ENCODE results near the gene TMEM52B.

Gene TMEM52B

DNA sequence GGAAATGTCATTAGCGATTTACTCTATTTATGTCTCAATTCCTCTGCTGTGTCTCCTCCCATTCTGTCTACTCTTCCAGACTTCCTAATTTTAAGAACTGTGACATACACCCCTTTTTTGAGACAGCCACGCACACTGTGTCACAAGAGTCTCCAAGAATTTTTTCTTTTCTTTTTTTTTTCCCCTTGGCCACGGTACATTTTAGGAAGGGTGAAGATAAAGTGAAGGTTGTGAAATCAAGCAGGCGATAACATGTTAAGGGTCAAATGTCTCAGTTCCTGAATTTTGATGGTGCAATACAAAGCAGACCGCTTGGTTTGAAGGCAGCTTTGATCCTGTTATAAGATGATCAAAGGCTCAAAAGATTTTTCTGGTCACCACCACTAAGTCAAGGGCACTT is 11.2 kb upstream of the TMEM52B start:
- Histone ChIP-seq H3K27me3 (replicated peaks; ENCODE audit: insufficient read depth, low read length) (no peaks in the 10 kb centered on the region), H3K9me2 (replicated peaks; ENCODE audit: insufficient read depth, low read length) (no peaks in the 10 kb centered on the region), H3K4me2 (ENCODE audit: low read depth, low read length) (no peak overlapping the region), H3F3A (ENCODE audit: insufficient read depth, low read length) (no peaks in the 10 kb centered on the region), H3K27ac (ENCODE audit: low read length) (no peak overlapping the region), H3K4me1 (ENCODE audit: low read length) (no peaks in the 10 kb centered on the region), H3K9ac (ENCODE audit: low read length) (no peak overlapping the region), H3K4me3 (ENCODE audit: low read length) (no peak overlapping the region), H3K9me3 (replicated peaks; ENCODE audit: insufficient read depth, low read length) (no peaks in the 10 kb centered on the region), H4K20me1 (ENCODE audit: insufficient read depth, low read length) (no peaks in the 10 kb centered on the region), H3K79me2 (ENCODE audit: low read length) (no peaks in the 10 kb centered on the region), H2AFZ (ENCODE audit: low read length) (no peak overlapping the region), H3K36me3 (replicated peaks; ENCODE audit: insufficient read depth, low read length) (no peaks in the 10 kb centered on the region)
- no peak for DNase-seq
- TF ChIP-seq, protein P1, sequence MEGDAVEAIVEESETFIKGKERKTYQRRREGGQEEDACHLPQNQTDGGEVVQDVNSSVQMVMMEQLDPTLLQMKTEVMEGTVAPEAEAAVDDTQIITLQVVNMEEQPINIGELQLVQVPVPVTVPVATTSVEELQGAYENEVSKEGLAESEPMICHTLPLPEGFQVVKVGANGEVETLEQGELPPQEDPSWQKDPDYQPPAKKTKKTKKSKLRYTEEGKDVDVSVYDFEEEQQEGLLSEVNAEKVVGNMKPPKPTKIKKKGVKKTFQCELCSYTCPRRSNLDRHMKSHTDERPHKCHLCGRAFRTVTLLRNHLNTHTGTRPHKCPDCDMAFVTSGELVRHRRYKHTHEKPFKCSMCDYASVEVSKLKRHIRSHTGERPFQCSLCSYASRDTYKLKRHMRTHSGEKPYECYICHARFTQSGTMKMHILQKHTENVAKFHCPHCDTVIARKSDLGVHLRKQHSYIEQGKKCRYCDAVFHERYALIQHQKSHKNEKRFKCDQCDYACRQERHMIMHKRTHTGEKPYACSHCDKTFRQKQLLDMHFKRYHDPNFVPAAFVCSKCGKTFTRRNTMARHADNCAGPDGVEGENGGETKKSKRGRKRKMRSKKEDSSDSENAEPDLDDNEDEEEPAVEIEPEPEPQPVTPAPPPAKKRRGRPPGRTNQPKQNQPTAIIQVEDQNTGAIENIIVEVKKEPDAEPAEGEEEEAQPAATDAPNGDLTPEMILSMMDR (IDR thresholded peaks at IDR 0.05; ENCODE audit: low read length) = no peak
- no peak for TF ChIP-seq EZH2 (optimal IDR thresholded peaks at IDR 0.05; ENCODE audit: low read depth, low read length)

DNA sequence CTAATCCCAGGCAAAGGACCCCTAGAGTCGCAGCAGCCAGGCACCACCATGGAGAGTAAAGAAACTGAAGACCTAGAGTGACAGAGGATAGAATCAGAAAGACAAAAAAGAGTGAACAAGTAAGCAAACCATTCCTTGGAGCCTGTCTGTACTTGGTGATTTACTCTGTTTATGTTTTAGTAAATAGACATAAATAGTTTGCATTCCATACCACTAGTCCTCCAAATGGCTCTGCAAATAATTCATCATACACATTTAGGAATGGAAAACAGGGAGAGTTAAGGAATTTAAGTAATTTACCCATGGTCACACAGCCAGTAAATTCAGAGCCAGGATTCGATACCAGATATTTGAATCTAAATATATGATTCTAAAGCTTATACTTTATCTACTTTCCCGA is 9.7 kb upstream of the TMEM52B start:
- no peaks in the 10 kb centered on the region for H4K20me1 ChIP-seq (ENCODE audit: insufficient read depth, low read length)
- TF ChIP-seq EZH2 (optimal IDR thresholded peaks at IDR 0.05; ENCODE audit: low read depth, low read length) = no peak
- TF ChIP-seq, protein P1 (IDR thresholded peaks at IDR 0.05; ENCODE audit: low read length) = no peak
- no peak for TF ChIP-seq EZH2phosphoT487 (IDR thresholded peaks at IDR 0.05; ENCODE audit: low read length)
- H3K4me1 ChIP-seq (ENCODE audit: low read length) = no peaks in the 10 kb centered on the region
- H2AFZ ChIP-seq (ENCODE audit: low read length) = no peak overlapping the region
- H3F3A ChIP-seq (ENCODE audit: insufficient read depth, low read length) = no peaks in the 10 kb centered on the region
- no peak overlapping the region for H3K27ac ChIP-seq (ENCODE audit: low read length)
- H3K9ac ChIP-seq (ENCODE audit: low read length) = no peak overlapping the region
- DNase-seq = no peak
- no peak overlapping the region for H3K4me2 ChIP-seq (ENCODE audit: low read depth, low read length)
- H3K27me3 ChIP-seq (replicated peaks; ENCODE audit: insufficient read depth, low read length) = no peaks in the 10 kb centered on the region
- no peaks in the 10 kb centered on the region for H3K79me2 ChIP-seq (ENCODE audit: low read length)
- H3K9me3 ChIP-seq (replicated peaks; ENCODE audit: insufficient read depth, low read length) = no peaks in the 10 kb centered on the region
- H3K4me3 ChIP-seq (ENCODE audit: low read length) = no peak overlapping the region
- H3K36me3 ChIP-seq (replicated peaks; ENCODE audit: insufficient read depth, low read length) = no peaks in the 10 kb centered on the region
- H3K9me2 ChIP-seq (replicated peaks; ENCODE audit: insufficient read depth, low read length) = no peaks in the 10 kb centered on the region

DNA sequence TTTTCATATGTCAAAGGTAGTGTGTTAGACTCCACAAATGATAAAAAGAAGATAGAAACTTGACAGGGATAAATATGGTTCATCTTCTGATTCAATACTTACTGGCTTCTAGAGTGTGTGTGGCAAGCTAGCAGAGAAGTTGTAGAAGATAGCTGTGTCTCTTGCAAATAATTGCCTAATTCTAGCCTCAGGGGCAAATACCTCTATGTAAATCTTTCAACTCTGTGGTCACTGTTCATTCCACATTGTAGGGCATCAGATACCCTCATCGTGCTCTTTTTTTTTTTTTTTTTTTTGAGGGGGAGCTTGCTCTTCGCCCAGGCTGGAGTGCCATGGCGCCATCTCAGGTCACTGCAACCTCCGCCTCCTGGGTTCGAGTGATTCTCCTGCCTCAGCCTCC is 8.6 kb upstream of the TMEM52B start:
- Histone ChIP-seq H3K4me3 (ENCODE audit: low read length) (no peak overlapping the region), H3F3A (ENCODE audit: insufficient read depth, low read length) (no peaks in the 10 kb centered on the region), H3K9ac (ENCODE audit: low read length) (no peak overlapping the region), H3K79me2 (ENCODE audit: low read length) (no peaks in the 10 kb centered on the region), H3K9me3 (replicated peaks; ENCODE audit: insufficient read depth, low read length) (no peaks in the 10 kb centered on the region), H3K4me2 (ENCODE audit: low read depth, low read length) (no peak overlapping the region), H3K27me3 (replicated peaks; ENCODE audit: insufficient read depth, low read length) (no peaks in the 10 kb centered on the region), H3K36me3 (replicated peaks; ENCODE audit: insufficient read depth, low read length) (no peaks in the 10 kb centered on the region), H3K4me1 (ENCODE audit: low read length) (no peaks in the 10 kb centered on the region), H2AFZ (ENCODE audit: low read length) (no peak overlapping the region), H3K9me2 (replicated peaks; ENCODE audit: insufficient read depth, low read length) (no peaks in the 10 kb centered on the region), H3K27ac (ENCODE audit: low read length) (no peak overlapping the region), H4K20me1 (ENCODE audit: insufficient read depth, low read length) (no peaks in the 10 kb centered on the region)
- no peak for DNase-seq
- TF ChIP-seq, protein P1 (IDR thresholded peaks at IDR 0.05; ENCODE audit: low read length) = no peak
- TF ChIP-seq EZH2phosphoT487 (IDR thresholded peaks at IDR 0.05; ENCODE audit: low read length) (no peak), EZH2 (optimal IDR thresholded peaks at IDR 0.05; ENCODE audit: low read depth, low read length) (no peak)

Data from MM.1S (cell line).